ENCODE results near the gene BEGAIN. TPM values are rescaled to one million over a fixed set of nuclear protein-coding genes. Genes with fewer than 3 reads are reported as not detected.

The BEGAIN gene
- 1 to 10 TPM in 1 of 2 donors, under 1 TPM in 1; 0.91 to 1.3 TPM for total RNA-seq
- 1.4 TPM for polyA plus RNA-seq (2013, experiment 1 of 2)
- 1.1 TPM for polyA plus RNA-seq (2013, experiment 2 of 2)
- long read RNA-seq, experiment 1, partial matches to known transcripts = 0 of 1 reads
- long read RNA-seq, experiment 1, other reads (novel, unspliced or antisense) = 0 of 1 reads
- long read RNA-seq, experiment 2 = 0 reads
- long read RNA-seq, experiment 3 = 0 reads
- long read RNA-seq, experiment 4 = 0 reads

DNA sequence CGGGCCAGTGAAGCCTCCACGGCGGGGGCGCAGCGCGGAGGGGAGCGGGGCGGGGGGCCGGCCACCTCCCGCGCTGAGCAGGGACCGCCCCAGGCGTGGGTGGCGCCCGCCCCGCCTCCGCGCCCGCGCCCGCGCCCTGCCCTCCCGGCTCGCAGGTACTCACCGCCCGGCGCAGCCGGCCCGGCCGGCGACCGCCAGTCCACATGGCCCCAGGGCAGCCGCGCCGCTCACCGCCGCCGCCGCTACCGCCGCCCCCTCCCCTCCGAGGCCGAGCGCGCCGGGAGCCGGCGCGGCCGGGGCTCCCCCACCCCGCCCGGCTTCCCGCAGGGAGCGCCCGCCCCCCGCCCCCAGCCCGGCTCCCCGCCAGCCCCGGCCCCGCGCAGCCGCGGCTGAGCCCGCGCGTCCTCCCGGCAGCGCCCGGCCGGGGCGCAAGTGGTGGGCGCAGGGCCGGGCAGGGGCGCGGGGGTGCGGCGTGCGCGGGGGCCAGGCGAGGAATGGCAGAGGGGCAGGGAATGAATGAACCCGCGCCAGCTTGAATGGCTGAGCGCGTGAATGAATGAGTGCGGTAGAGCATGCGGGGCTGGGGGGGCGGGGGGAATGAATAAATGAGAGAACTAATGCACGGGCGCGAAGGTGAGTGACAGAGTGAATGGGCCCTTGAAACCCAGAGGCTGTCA lies at the start of gene BEGAIN:
TSS of gene BEGAIN (minus strand) at position 332 of the 677 bp plus-strand sequence. CDS start at position 205, 127 bp downstream.
- H3K27me3 ChIP-seq (ENCODE audit: control insufficient read depth, insufficient read depth, low read length, poor library complexity, severe bottlenecking) = peaks cover 60% of the 10 kb centered on the region
- H3K4me1 ChIP-seq (ENCODE audit: control insufficient read depth, insufficient read depth, low read length) = no peaks in the 10 kb centered on the region
- H3K27me3 Mint-ChIP-seq (ENCODE audit: insufficient read depth) = peaks cover 70% of the 10 kb centered on the region
- DNase-seq = peak; percentile 62
- H3K27ac Mint-ChIP-seq = no peak within 1 kb of the TSS
- TF ChIP-seq, protein P1, sequence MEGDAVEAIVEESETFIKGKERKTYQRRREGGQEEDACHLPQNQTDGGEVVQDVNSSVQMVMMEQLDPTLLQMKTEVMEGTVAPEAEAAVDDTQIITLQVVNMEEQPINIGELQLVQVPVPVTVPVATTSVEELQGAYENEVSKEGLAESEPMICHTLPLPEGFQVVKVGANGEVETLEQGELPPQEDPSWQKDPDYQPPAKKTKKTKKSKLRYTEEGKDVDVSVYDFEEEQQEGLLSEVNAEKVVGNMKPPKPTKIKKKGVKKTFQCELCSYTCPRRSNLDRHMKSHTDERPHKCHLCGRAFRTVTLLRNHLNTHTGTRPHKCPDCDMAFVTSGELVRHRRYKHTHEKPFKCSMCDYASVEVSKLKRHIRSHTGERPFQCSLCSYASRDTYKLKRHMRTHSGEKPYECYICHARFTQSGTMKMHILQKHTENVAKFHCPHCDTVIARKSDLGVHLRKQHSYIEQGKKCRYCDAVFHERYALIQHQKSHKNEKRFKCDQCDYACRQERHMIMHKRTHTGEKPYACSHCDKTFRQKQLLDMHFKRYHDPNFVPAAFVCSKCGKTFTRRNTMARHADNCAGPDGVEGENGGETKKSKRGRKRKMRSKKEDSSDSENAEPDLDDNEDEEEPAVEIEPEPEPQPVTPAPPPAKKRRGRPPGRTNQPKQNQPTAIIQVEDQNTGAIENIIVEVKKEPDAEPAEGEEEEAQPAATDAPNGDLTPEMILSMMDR (conservative IDR thresholded peaks at IDR 0.05) = no peak
- no peaks in the 10 kb centered on the region for H3K36me3 ChIP-seq (ENCODE audit: control insufficient read depth, insufficient read depth, low read length)
- H3K9me3 Mint-ChIP-seq = no peaks in the 10 kb centered on the region
- H3K9ac ChIP-seq (ENCODE audit: extremely low read depth, low read length, poor library complexity, severe bottlenecking) = no peak within 1 kb of the TSS
- H3K4me1 Mint-ChIP-seq = no peaks in the 10 kb centered on the region
- no peaks in the 10 kb centered on the region for H3K9me3 ChIP-seq (ENCODE audit: control insufficient read depth, low read length)
- peak within 1 kb of the TSS; percentile 50 for H3K4me3 Mint-ChIP-seq
- H3K4me3 ChIP-seq (ENCODE audit: low read length) = peak within 1 kb of the TSS; percentile 58
- H3K36me3 Mint-ChIP-seq (ENCODE audit: low read depth) = no peaks in the 10 kb centered on the region
- 1 to 2% methylated on average over 12 to 86 of the region's 90 CpGs for WGBS, 2 experiments (ENCODE audit: insufficient coverage in 1 of 2, insufficient read length in 1 of 2)
- H3K27ac ChIP-seq (ENCODE audit: low read depth, low read length) = no peak within 1 kb of the TSS

- 91% methylated on average over 6 to 14 of the region's 14 CpGs for WGBS, 2 experiments (ENCODE audit: insufficient coverage in 1 of 2, insufficient read length in 1 of 2)
- no peaks in the 10 kb centered on the region for H3K4me1 ChIP-seq (ENCODE audit: control insufficient read depth, insufficient read depth, low read length)
- H3K36me3 Mint-ChIP-seq (ENCODE audit: low read depth) = no peaks in the 10 kb centered on the region
- H3K27ac Mint-ChIP-seq = no peak overlapping the region
- H3K27me3 ChIP-seq (ENCODE audit: control insufficient read depth, insufficient read depth, low read length, poor library complexity, severe bottlenecking) = peaks cover 3% of the 10 kb centered on the region
- H3K9me3 ChIP-seq (ENCODE audit: control insufficient read depth, low read length) = no peaks in the 10 kb centered on the region
- no peaks in the 10 kb centered on the region for H3K27me3 Mint-ChIP-seq (ENCODE audit: insufficient read depth)
- H3K9ac ChIP-seq (ENCODE audit: extremely low read depth, low read length, poor library complexity, severe bottlenecking) = no peak overlapping the region
- DNase-seq = no peak
- H3K9me3 Mint-ChIP-seq = no peaks in the 10 kb centered on the region
- no peak overlapping the region for H3K4me3 Mint-ChIP-seq
- H3K27ac ChIP-seq (ENCODE audit: low read depth, low read length) = no peak overlapping the region
- H3K4me3 ChIP-seq (ENCODE audit: low read length) = no peak overlapping the region
- H3K4me1 Mint-ChIP-seq = peaks cover 2% of the 10 kb centered on the region
- TF ChIP-seq, protein P1 (conservative IDR thresholded peaks at IDR 0.05) = no peak
- no peaks in the 10 kb centered on the region for H3K36me3 ChIP-seq (ENCODE audit: control insufficient read depth, insufficient read depth, low read length)
These were observed 49.3 kb upstream of the BEGAIN start for GRCh38 chr14:100636559-100636958.

DNA sequence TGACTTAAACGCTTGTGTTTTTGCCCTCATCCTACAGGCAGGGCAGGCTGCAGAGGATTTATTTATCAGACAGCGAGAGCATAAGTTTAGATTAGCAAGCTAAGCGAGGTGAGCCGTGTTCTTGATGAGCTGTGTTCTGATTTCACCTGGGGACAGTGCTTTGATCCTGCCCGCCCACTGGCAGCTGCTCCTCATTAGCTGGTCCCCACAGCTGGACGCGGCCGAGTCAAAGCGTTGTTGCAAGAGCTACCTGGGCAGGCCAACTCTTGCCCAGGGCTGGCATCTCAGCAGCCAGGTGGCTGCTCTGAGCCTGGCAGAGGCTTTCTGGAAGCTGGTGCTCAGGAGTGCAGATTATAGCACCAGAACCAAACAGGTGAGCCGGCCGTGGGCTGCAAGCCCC lies 46.8 kb upstream of the BEGAIN start:
- no peak overlapping the region for H3K4me3 Mint-ChIP-seq
- TF ChIP-seq, protein P1 (conservative IDR thresholded peaks at IDR 0.05) = no peak

More for the DNA sequence above, 46.8 kb upstream of the BEGAIN start:
- no peaks in the 10 kb centered on the region for H3K36me3 ChIP-seq (ENCODE audit: control insufficient read depth, insufficient read depth, low read length)
- Mint-ChIP-seq H3K27me3 (ENCODE audit: insufficient read depth) (no peaks in the 10 kb centered on the region), H3K27ac (no peak overlapping the region), H3K9me3 (no peaks in the 10 kb centered on the region), H3K36me3 (ENCODE audit: low read depth) (no peaks in the 10 kb centered on the region), H3K4me1 (peaks cover 2% of the 10 kb centered on the region)
- H3K9me3 ChIP-seq (ENCODE audit: control insufficient read depth, low read length) = no peaks in the 10 kb centered on the region
- WGBS, 2 experiments (ENCODE audit: insufficient coverage in 1 of 2, insufficient read length in 1 of 2) = 91 to 94% methylated on average over 11 of the region's 11 CpGs
- no peak for DNase-seq
- peaks cover 3% of the 10 kb centered on the region for H3K27me3 ChIP-seq (ENCODE audit: control insufficient read depth, insufficient read depth, low read length, poor library complexity, severe bottlenecking)
- H3K4me3 ChIP-seq (ENCODE audit: low read length) = no peak overlapping the region
- H3K9ac ChIP-seq (ENCODE audit: extremely low read depth, low read length, poor library complexity, severe bottlenecking) = no peak overlapping the region
- H3K27ac ChIP-seq (ENCODE audit: low read depth, low read length) = no peak overlapping the region
- H3K4me1 ChIP-seq (ENCODE audit: control insufficient read depth, insufficient read depth, low read length) = no peaks in the 10 kb centered on the region
